Hepatocyte (in vitro differentiated cells): Measurements from ENCODE around the gene FOXK1. TPM values are rescaled to one million over a fixed set of nuclear protein-coding genes. Genes with fewer than 3 reads are reported as not detected.
A peak's percentile ranks its signal among the peaks of the same experiment; 100 is the strongest.

Source experiments
- DNase-seq: peaks from one replicate; pipeline ENCODE4 v3.0.0-alpha.2; 2016; ENCODE audit warnings: low spot score
- H2AFZ ChIP-seq: fragments of 200-600 bp; sonication (generic); 2 replicates; pipeline ENCODE4 v1.6.0; 2016; ENCODE audit warnings: antibody characterized with exemption, mild to moderate bottlenecking
- H3K27ac ChIP-seq: fragments of 200-600 bp; sonication (generic); 2 replicates; pipeline ENCODE4 v1.5.1; 2016; ENCODE audit warnings: mild to moderate bottlenecking
- H3K27me3 ChIP-seq: fragments of 200-600 bp; sonication (generic); 2 replicates; pipeline ENCODE4 v1.6.1; 2016
- H3K36me3 ChIP-seq: fragments of 200-600 bp; sonication (generic); replicated peaks from 2 replicates; pipeline ENCODE4 v1.5.1; 2016; ENCODE audit warnings: low read depth; ENCODE audit not compliant: insufficient read depth
- H3K4me1 ChIP-seq: fragments of 200-600 bp; sonication (generic); 2 replicates; pipeline ENCODE4 v1.5.1; 2016; ENCODE audit warnings: mild to moderate bottlenecking, moderate library complexity; ENCODE audit not compliant: insufficient read depth
- H3K4me2 ChIP-seq: fragments of 200-600 bp; sonication (generic); 2 replicates; pipeline ENCODE4 v1.6.0; 2016
- H3K4me3 ChIP-seq: fragments of 200-600 bp; sonication (generic); 2 replicates; pipeline ENCODE4 v1.5.1; 2016; ENCODE audit warnings: mild to moderate bottlenecking
- H3K79me2 ChIP-seq: fragments of 200-600 bp; sonication (generic); 2 replicates; pipeline ENCODE4 v1.6.0; 2017; ENCODE audit warnings: mild to moderate bottlenecking
- H3K9me2 ChIP-seq: fragments of 200-600 bp; sonication (generic); replicated peaks from 2 replicates; pipeline ENCODE4 v1.6.0; 2017; ENCODE audit warnings: mild to moderate bottlenecking; ENCODE audit not compliant: insufficient read depth
- H3K9me3 ChIP-seq: fragments of 200-600 bp; sonication (generic); 2 replicates; pipeline ENCODE4 v1.5.1; 2016; ENCODE audit warnings: low read depth, mild to moderate bottlenecking
- H4K20me1 ChIP-seq: fragments of 200-600 bp; sonication (generic); 2 replicates; pipeline ENCODE4 v1.6.0; 2016; ENCODE audit warnings: mild to moderate bottlenecking; ENCODE audit not compliant: insufficient read depth, poor library complexity, severe bottlenecking
- EZH2 ChIP-seq: fragments of 200-600 bp; sonication (generic); IDR thresholded peaks from 2 replicates; pipeline ENCODE4 v1.6.1; 2016; ENCODE audit warnings: antibody characterized with exemption, mild to moderate bottlenecking, borderline replicate concordance
- EZH2phosphoT487 ChIP-seq: fragments of 200-600 bp; sonication (generic); IDR thresholded peaks from one replicate; pipeline ENCODE4 v1.6.1; 2018; ENCODE audit warnings: antibody characterized with exemption, mild to moderate bottlenecking, low read depth, moderate library complexity; ENCODE audit not compliant: unreplicated experiment, severe bottlenecking
- WGBS: methylation state at CpG from one replicate; pipeline ENCODE4 v1.1.6; 2016; ENCODE audit warnings: low lambda C conversion rate; ENCODE audit errors: missing lambda C conversion rate; 5-methylcytosine and 5-hydroxymethylcytosine counted together
- polyA plus RNA-seq: library from polyadenylated mRNA; unstranded; fragments of >200 nt; fragmentation: Nextera tagmentation; extraction: Ambion mirVana; gene quantifications from 2 replicates; pipeline ENCODE4 v1.2.1, GENCODE V29; 2016
- total RNA-seq: library from RNA; depleted of rRNA; stranded (reverse); fragments of >200 nt; gene quantifications from 2 replicates; pipeline ENCODE4 v1.2.3, GENCODE V29; 2014
- TF ChIP-seq, protein P1 (sequence below): fragments of 200-600 bp; sonication (generic); IDR thresholded peaks from 2 replicates; pipeline ENCODE4 v1.5.1; 2016; ENCODE audit warnings: antibody characterized with exemption, mild to moderate bottlenecking; ENCODE audit not compliant: poor library complexity

Gene FOXK1
- total and polyA plus RNA-seq, 2 experiments from 2014 or later = 8.3 to 17.8 TPM

DNA sequence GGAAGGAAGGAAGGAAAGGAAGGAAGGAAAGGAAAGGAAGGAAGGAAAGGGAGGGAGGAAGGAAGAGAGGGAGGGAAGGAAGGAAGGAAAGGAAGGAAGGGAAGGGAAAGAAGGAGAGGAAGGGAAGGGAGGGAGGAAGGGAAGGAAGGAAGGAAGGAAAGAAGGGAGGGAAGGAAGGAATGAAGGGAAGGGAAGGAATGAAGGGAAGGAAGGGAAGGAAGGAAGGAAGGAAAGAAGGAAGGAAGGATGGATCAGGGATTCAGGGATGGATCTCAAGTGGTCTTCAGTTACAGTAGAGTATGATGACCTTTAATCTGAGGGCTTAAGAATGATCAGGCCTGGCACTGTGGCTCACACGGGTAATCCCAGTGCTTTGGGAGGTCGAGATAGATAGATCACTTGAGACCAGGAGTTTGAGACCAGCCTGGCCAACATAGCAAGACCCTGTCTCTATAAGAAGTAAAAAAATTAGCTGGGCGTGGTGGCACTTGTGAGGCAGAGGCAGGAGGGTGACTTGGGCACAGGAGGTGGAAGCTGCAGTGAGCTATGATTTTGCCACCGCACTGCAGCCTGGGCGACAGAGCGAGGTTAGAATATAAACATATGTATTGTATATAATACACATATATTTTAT is 760 bp upstream of the FOXK1 start:
- DNase-seq = no peak
- peak overlapping the region; percentile 26 for H3K4me3 ChIP-seq
- TF ChIP-seq EZH2phosphoT487 = no peak
- TF ChIP-seq, protein P1, sequence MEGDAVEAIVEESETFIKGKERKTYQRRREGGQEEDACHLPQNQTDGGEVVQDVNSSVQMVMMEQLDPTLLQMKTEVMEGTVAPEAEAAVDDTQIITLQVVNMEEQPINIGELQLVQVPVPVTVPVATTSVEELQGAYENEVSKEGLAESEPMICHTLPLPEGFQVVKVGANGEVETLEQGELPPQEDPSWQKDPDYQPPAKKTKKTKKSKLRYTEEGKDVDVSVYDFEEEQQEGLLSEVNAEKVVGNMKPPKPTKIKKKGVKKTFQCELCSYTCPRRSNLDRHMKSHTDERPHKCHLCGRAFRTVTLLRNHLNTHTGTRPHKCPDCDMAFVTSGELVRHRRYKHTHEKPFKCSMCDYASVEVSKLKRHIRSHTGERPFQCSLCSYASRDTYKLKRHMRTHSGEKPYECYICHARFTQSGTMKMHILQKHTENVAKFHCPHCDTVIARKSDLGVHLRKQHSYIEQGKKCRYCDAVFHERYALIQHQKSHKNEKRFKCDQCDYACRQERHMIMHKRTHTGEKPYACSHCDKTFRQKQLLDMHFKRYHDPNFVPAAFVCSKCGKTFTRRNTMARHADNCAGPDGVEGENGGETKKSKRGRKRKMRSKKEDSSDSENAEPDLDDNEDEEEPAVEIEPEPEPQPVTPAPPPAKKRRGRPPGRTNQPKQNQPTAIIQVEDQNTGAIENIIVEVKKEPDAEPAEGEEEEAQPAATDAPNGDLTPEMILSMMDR = no peak
- no peak for TF ChIP-seq EZH2
- peaks cover 23% of the 10 kb centered on the region for H3K4me1 ChIP-seq
- H3K27me3 ChIP-seq = no peaks in the 10 kb centered on the region
- H3K4me2 ChIP-seq = peak overlapping the region; percentile 87
- no peaks in the 10 kb centered on the region for H3K9me3 ChIP-seq
- H4K20me1 ChIP-seq = peaks cover 32% of the 10 kb centered on the region
- H3K27ac ChIP-seq = peak overlapping the region; percentile 86
- 86% methylated on average over 6 of the region's 6 CpGs for WGBS
- H3K36me3 ChIP-seq = no peaks in the 10 kb centered on the region
- peaks cover 39% of the 10 kb centered on the region for H3K79me2 ChIP-seq
- no peaks in the 10 kb centered on the region for H3K9me2 ChIP-seq
- peak overlapping the region; percentile 93 for H2AFZ ChIP-seq

- peak overlapping the region; percentile 97 for H3K4me2 ChIP-seq
- no peaks in the 10 kb centered on the region for H3K9me3 ChIP-seq
- H3K27me3 ChIP-seq = no peaks in the 10 kb centered on the region
- H3K4me3 ChIP-seq = peak overlapping the region; percentile 77
- H3K27ac ChIP-seq = peak overlapping the region; percentile 56
- H3K4me1 ChIP-seq = peaks cover 23% of the 10 kb centered on the region
- no peaks in the 10 kb centered on the region for H3K36me3 ChIP-seq
- H2AFZ ChIP-seq = peak overlapping the region; percentile 52
- peaks cover 51% of the 10 kb centered on the region for H3K79me2 ChIP-seq
- H4K20me1 ChIP-seq = peaks cover 39% of the 10 kb centered on the region
- DNase-seq = peak; percentile 72
- no peaks in the 10 kb centered on the region for H3K9me2 ChIP-seq
- WGBS = under 1% methylated on average over 31 of the region's 47 CpGs
- TF ChIP-seq, protein P1 = peak; percentile 28
- TF ChIP-seq EZH2phosphoT487 = no peak
These were observed 537 bp downstream of the FOXK1 start for GRCh38 chr7:4682621-4683042.

- H3K9me2 ChIP-seq = no peaks in the 10 kb centered on the region
- peaks cover 58% of the 10 kb centered on the region for H3K79me2 ChIP-seq
- H3K4me3 ChIP-seq = peak overlapping the region; percentile 77
- H3K4me1 ChIP-seq = peaks cover 23% of the 10 kb centered on the region
- DNase-seq = no peak
- H3K4me2 ChIP-seq = peak overlapping the region; percentile 97
- H3K36me3 ChIP-seq = no peaks in the 10 kb centered on the region
- 28% methylated on average over 20 of the region's 23 CpGs for WGBS
- H3K27ac ChIP-seq = peak overlapping the region; percentile 56
- peaks cover 46% of the 10 kb centered on the region for H4K20me1 ChIP-seq
- H3K27me3 ChIP-seq = no peaks in the 10 kb centered on the region
- H3K9me3 ChIP-seq = no peaks in the 10 kb centered on the region
- TF ChIP-seq EZH2 = no peak
- TF ChIP-seq, protein P1 = no peak
- TF ChIP-seq EZH2phosphoT487 = no peak
- H2AFZ ChIP-seq = no peak overlapping the region
These were observed 1.2 kb downstream of the FOXK1 start for GRCh38 chr7:4683043-4683883.
